Transverse colon (tissue), 4 donors: Measurements from ENCODE around the gene AKAP6. TPM values are rescaled to one million over a fixed set of nuclear protein-coding genes. Genes with fewer than 3 reads are reported as not detected.

Experiments used
- DNase-seq: peaks from one replicate; pipeline ENCODE4 v3.0.0-alpha.2; 2019
- H3K27ac ChIP-seq, 4 donors: fragments of 200-600 bp; sonication (generic); 2 replicates each; pipeline ENCODE4 v1.5.1; 2016 to 2018; ENCODE audit warnings: inconsistent platforms in 4 of 4
- H3K27me3 ChIP-seq: fragments of 200-600 bp; sonication (generic); 2 replicates; pipeline ENCODE4 v1.5.1; 2017; ENCODE audit warnings: inconsistent platforms
- H3K36me3 ChIP-seq, 4 donors: fragments of 200-600 bp; sonication (generic); 2 replicates each; pipeline ENCODE4 v1.5.1; 2017 to 2019; ENCODE audit warnings: inconsistent platforms in 4 of 4
- H3K4me1 ChIP-seq, 4 donors: fragments of 200-600 bp; sonication (generic); 2 replicates each; pipeline ENCODE4 v1.5.1; 2017 to 2020; ENCODE audit warnings: inconsistent platforms in 4 of 4
- H3K4me3 ChIP-seq, 4 donors: fragments of 200-600 bp; sonication (generic); 1 replicate in 1 of 4; 2 replicates in 3 of 4; pipeline versions ENCODE4 v1.5.1 to v1.6.1; 2017 to 2019; ENCODE audit warnings: inconsistent platforms in 4 of 4
- H3K9me3 ChIP-seq, 2 donors: fragments of 200-600 bp; sonication (generic); 2 replicates each; pipeline ENCODE4 v1.5.1; 2017 to 2019; ENCODE audit warnings: inconsistent platforms in 2 of 2
- CTCF ChIP-seq, 5 experiments: fragments of 200-600 bp in 3 of 5; fragments of 450-650 bp in 2 of 5; sonication (generic) in 3 of 5; IDR thresholded peaks; 1 replicate in 2 of 5; 2 replicates in 3 of 5; pipeline ENCODE4 v1.5.1; 2016 to 2017; ENCODE audit warnings: antibody characterized with exemption in 5 of 5, inconsistent platforms in 3 of 5, mild to moderate bottlenecking in 2 of 5, moderate library complexity in 1 of 5
- EP300 ChIP-seq: sonication (generic); formaldehyde crosslinking; IDR thresholded peaks from one replicate; pipeline ENCODE4 v1.6.1; 2017; ENCODE audit warnings: antibody characterized with exemption, low read depth
- POLR2A ChIP-seq: fragments of 450-650 bp; IDR thresholded peaks from one replicate; pipeline ENCODE4 v1.6.1; 2016; ENCODE audit warnings: antibody characterized with exemption, mild to moderate bottlenecking, moderate library complexity
- POLR2AphosphoS5 ChIP-seq, 3 donors: sonication (generic); formaldehyde crosslinking; IDR thresholded peaks; one replicate each; pipeline ENCODE4 v1.6.1; 2016; ENCODE audit warnings: antibody characterized with exemption in 3 of 3
- WGBS, 2 donors: methylation state at CpG; one replicate each; pipeline ENCODE4 v1.1.5; 2018; ENCODE audit warnings: low coverage in 1 of 2; 5-methylcytosine and 5-hydroxymethylcytosine counted together
- in situ Hi-C, 4 donors: fragments of 200-750 bp; cut with MboI; loops; one replicate each; pipeline versions ENCODE4 v1.15.0 to v1.15.1; 2017; ENCODE audit warnings: low sequenced_read_pairs in 3 of 4, low pct_ligation_motif_present in 1 of 4, low pct_unique_long_range_greater_than_20kb in 1 of 4
- intact Hi-C: fragments of 100-400 bp; cut with DNase I; formaldehyde crosslinking; loops from one replicate; pipeline ENCODE4 v1.15.1; 2023; ENCODE audit warnings: low total_unique reads
- total RNA-seq, 4 donors: library from RNA; depleted of rRNA; stranded (reverse); fragments of >200 nt; gene quantifications; one replicate each; pipeline ENCODE4 v1.1.0, GENCODE V29; 2016

The AKAP6 gene
- total RNA-seq, 4 donors from 2014 or later = 6.3 to 16.7 (median 9.7) TPM

- TF ChIP-seq POLR2A (no peak), EP300 (no peak), CTCF (IDR thresholded peaks at IDR 0.05) (no peak), POLR2AphosphoS5 (IDR thresholded peaks at IDR 0.05) (no peak)
- in situ Hi-C loops = no loop called here
- H3K27ac ChIP-seq = no peak overlapping the region
- H3K9me3 ChIP-seq = no peaks in the 10 kb centered on the region
- WGBS, 2 donors = 86 to 87% methylated on average over 2 of the region's 2 CpGs
- no peaks in the 10 kb centered on the region for H3K36me3 ChIP-seq
- peaks cover 0 to 6% (median 0%) of the 10 kb centered on the region in 4 donors for H3K4me1 ChIP-seq
- DNase-seq = no peak
- intact Hi-C loops = no loop called here
- H3K4me3 ChIP-seq = no peak overlapping the region
- no peaks in the 10 kb centered on the region for H3K27me3 ChIP-seq
Measured at GRCh38 chr14:32692441-32692840, 363.3 kb downstream of the AKAP6 start.

- intact Hi-C loops = no loop called here
- in situ Hi-C loops = no loop called here
- no peaks in the 10 kb centered on the region for H3K27me3 ChIP-seq
- no peaks in the 10 kb centered on the region for H3K9me3 ChIP-seq
- peaks cover 0 to 6% (median 0%) of the 10 kb centered on the region in 4 donors for H3K4me1 ChIP-seq
- peak; percentile 43 for DNase-seq
- no peak overlapping the region for H3K27ac ChIP-seq
- TF ChIP-seq POLR2AphosphoS5 (IDR thresholded peaks at IDR 0.05) = no peak
- no peak for TF ChIP-seq POLR2A
- no peak for TF ChIP-seq CTCF (IDR thresholded peaks at IDR 0.05)
- TF ChIP-seq EP300 = no peak
- WGBS, 2 donors = 72% methylated on average over 3 of the region's 3 CpGs; no CpG with 5 or more reads in 1 of the 2 donors
- H3K4me3 ChIP-seq = no peak overlapping the region
- H3K36me3 ChIP-seq = no peaks in the 10 kb centered on the region
Measured at GRCh38 chr14:32693114-32693513, 364.0 kb downstream of the AKAP6 start.

GRCh38 chr14:32694795-32695449, 365.8 kb downstream of the AKAP6 start:
- in situ Hi-C loops = no loop called here

More at GRCh38 chr14:32694795-32695449, 365.8 kb downstream of the AKAP6 start:
- intact Hi-C loops = no loop called here
- no peaks in the 10 kb centered on the region for H3K27me3 ChIP-seq
- H3K4me1 ChIP-seq = peaks cover 0 to 6% (median 0%) of the 10 kb centered on the region in 4 donors
- no peaks in the 10 kb centered on the region for H3K9me3 ChIP-seq
- H3K36me3 ChIP-seq = no peaks in the 10 kb centered on the region
- no peak overlapping the region for H3K4me3 ChIP-seq
- no peak for DNase-seq
- no peak overlapping the region for H3K27ac ChIP-seq
- TF ChIP-seq CTCF (IDR thresholded peaks at IDR 0.05) = no peak
- TF ChIP-seq POLR2A = no peak
- TF ChIP-seq POLR2AphosphoS5 (IDR thresholded peaks at IDR 0.05) = no peak
- TF ChIP-seq EP300 = no peak
- WGBS, 2 donors = 56 to 74% methylated on average over 3 of the region's 3 CpGs
